HS-5 (cell line): ENCODE data around the gene MYH13.

Experiments used
- DNase-seq: peaks from one replicate; pipeline ENCODE4 v3.0.0-alpha.2; 2012; ENCODE audit warnings: low read depth

The MYH13 gene

GRCh38 chr17:10344816-10345215 lies 28.0 kb downstream of the MYH13 start:
- no peak for DNase-seq

- DNase-seq, result no peak
These were observed 33.8 kb downstream of the MYH13 start for GRCh38 chr17:10339051-10339450.

DNA sequence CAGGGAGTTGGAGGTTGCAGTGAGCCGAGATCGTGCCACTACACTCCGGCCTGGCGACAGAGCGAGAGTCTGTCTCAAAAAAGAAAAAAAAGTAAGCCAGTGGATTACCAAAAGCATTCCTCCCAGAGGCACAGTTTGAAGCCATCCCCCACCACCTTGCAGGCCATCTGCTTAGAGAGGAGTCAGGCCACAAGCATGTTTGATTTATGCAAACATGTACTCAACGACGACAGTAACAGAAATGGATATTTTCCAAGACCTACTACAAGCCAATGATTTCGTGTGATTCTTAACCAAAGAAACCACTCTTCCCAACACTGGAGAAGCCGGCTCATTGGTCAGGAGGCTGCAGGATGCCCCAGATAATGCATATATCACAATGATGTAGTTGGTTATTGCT lies 34.8 kb downstream of the MYH13 start:
- DNase-seq, result peak; percentile 34

DNA sequence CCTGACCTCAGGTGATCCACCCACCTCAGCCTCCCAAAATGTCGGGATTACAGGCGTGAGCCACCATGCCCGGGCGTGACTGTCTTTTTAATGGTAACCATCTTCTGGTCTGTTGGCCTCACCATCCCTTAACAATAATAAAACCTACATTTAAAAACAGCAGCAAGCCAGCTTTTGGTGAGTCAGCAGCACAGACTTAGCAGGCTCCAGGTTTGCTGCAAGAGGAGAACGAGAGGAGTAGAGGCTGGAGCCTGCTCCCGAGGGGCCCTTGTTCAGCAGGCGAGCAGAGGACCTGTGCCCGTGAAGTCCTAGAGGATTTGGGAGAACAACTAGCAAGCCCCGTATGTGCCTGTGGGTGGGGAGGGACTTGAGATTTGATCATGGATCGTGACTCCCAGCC lies 35.7 kb downstream of the MYH13 start:
- no peak for DNase-seq

- DNase-seq, result no peak
These were observed 36.4 kb downstream of the MYH13 start for GRCh38 chr17:10336393-10336792.

- no peak for DNase-seq
These were observed 40.3 kb downstream of the MYH13 start for GRCh38 chr17:10332515-10332914.

DNA sequence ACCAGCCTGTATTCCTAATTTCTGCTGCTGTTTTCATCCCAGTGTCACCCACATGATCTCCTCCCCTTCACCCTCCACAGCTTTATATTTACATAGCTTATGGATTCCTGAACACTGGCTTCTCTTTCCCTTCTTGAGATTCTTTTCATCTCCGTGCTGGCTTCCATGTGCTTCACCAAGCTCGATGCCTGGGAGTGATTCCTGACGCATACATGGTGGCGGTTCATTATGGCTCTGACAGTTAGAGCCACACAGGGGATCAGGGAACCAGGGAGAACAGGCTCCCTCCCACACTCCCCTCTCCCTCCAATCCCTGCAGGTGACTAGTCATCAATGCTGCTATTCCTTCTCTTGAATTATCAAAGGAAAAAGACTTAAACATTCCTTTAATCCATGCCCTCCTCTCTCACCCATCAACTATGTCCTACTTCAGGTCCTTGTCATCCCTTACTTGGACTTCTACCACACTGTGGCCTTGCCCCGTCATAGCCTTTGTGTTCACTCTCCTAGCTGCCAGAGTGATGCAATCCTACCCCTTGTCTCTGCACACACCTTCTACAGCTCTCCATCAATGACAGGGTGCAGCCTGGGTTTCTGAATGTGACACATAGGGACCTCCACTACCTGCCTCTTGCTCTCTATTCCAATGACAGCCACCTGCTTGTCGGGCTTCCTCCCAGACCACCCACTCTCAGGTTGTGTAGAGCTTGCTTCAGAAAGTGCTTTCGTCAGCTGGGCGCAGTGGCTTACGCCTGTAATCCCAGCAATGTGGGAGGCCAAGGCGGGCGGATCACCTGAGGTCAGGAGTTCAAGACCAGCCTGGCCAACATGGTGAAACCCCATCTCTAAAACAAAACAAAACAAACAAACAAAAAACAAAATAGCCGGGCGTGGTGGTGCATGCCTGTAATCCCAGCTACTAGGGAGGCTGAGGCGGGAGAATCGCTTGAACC lies 43.6 kb downstream of the MYH13 start:
- no peak for DNase-seq

DNA sequence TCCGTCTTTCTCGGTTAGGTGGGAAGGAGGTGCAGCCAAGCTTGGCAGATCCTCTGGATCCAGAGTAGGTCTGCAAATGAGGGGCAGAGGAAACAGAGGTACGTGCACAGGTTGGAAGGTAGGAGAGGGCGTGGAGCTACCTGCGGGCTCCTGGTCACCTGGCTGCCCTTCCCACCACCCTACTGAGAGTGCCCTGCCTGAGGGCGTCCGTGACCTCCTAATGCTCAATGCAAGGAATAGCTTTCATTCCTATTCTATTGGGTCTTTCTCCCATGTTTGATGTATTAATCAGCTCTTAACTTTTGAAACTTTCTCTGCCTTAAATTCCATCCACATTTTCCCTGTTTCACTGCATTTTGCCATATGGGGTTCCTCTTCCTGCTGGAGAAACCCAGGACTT lies 44.6 kb downstream of the MYH13 start:
- DNase-seq, result no peak

DNA sequence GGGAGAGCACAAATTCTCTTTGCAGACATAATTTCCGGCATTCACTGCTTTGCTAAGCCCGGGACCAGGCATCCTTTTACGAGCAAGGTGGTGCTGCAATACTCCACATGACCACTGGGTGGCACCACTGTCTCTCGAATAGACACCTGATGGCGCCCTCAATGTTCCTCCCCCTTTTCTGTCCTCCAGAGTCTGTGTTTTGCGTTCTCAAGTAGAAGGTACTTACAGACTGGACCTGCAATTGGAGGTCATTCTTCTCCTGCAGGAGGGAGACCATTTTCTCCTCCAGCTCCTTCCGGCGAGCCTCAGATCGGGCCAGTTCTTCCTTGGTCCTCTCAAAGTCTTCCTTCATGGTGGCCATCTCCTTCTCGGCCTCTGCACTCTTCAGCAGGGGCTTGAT lies 45.2 kb downstream of the MYH13 start:
- peak; percentile 53 for DNase-seq

GRCh38 chr17:10325031-10325695 lies 47.6 kb downstream of the MYH13 start:
- DNase-seq, result no peak

GRCh38 chr17:10323812-10324610 lies 48.8 kb downstream of the MYH13 start:
- DNase-seq, result no peak

DNA sequence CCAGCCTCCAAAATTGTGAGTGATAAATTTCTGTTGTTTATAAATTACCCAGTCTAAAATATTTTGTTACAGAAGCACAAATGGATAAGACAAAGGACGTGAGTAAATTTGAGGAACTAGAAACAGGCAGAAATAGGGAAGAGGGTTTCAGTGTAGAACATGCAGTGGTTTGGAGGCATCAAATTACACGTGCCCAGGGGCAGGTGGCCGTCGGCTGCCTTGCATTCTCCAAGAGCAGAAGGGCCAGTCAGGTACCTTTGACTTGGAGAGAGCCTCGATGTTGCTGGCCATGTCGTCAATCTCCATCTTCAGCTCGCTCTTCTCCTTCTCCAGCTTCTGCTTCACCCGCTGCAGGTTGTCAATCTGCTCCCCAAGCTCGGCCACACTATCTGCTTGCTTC lies 54.3 kb downstream of the MYH13 start:
- DNase-seq, result no peak

DNA sequence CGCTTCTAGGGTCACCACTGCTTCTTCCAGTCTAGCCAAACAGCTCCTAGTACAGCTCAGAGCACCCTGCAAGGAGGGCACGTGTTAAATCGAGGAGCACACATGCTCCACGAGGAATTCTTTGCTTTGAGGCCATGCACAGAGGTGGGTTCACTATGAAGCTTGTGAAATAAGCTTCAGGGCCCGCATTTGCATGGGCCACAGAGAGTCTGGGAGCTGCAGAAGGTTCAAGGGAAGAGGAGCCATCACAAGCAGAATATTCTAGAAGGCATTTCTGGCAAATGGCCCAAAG lies 55.3 kb downstream of the MYH13 start:
- no peak for DNase-seq

- DNase-seq, result peak; percentile 32
These were observed 55.8 kb downstream of the MYH13 start for GRCh38 chr17:10316801-10317542.

- no peak for DNase-seq
These were observed 58.5 kb downstream of the MYH13 start for GRCh38 chr17:10314329-10314728.

DNA sequence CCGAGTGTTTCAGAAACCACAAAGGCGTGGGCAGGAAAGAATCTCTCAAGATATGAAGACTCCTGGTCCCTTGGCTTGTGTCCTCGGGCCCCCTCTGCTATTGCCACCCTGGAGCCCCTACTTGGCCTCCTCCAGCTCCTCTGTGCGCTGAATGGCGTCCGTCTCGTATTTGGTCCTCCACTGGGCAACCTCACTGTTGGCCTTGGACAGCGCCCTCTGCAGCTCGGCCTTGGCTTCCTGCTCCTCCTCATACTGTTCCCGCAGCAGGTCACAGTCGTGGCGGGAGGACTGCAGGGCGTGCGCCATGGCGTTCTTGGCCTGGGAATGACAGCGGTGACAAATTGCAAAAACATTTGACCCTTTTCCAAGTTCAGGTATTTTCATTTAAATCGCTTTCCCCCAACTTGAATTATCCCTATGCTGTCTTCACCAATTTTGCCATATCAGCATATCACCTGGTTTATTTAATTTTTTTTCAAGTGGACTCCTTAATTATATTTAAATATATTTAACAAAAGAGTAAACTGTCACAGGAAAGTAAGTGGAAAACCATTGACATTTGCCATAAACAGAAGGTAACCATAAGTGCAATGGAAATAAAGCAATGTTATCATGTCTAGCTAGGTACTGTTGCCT lies 59.7 kb downstream of the MYH13 start:
- DNase-seq, result no peak

GRCh38 chr17:10311131-10311530 lies 61.7 kb downstream of the MYH13 start:
- no peak for DNase-seq

DNA sequence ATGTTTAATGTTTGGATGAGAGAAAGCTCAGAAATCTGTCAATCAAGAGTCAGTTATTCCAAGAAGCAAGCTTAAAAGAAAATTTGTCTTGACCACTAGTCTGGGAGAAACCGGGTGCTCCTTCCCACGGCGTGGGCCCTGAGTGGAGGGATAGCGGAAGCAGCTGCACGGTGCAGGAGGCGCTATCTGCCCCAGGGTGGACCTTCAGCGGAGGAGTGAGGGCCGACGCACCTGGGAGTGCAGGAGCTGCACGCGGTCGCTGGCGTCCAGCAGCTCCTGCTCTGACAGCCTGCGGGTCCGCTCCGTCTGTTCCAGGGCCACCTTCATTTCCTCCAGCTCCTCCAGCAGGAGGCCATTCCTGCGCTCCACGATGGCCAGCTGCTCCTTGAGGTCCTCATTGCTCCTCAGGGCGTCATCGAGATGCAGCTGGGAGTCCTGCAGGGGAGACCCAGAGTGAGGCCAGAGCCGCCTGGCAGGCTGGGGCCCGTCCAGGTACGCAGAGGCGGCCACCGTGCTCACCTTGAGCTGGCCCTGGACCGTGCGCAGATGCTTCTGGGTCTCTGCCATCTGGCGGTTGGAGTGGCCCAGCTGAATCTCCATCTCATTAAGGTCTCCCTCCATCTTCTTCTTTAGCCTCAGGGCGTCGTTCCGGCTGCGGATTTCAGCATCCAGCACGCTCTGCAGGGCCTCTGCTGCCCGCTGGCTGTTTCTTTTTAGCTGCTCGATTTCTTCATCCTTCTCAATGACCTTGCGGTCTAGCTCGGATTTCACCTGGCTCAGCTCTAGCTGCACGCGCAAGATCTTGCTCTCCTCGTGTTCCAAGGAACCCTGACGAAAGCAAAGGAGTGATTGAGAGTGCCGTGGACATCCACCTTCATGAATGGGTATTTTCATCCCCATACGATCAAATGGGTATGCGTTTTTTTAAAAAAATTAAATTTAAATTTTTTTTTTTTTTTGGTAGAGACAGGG lies 63.5 kb downstream of the MYH13 start:
- DNase-seq, result no peak

- no peak for DNase-seq
These were observed 66.2 kb downstream of the MYH13 start for GRCh38 chr17:10306585-10306984.

DNA sequence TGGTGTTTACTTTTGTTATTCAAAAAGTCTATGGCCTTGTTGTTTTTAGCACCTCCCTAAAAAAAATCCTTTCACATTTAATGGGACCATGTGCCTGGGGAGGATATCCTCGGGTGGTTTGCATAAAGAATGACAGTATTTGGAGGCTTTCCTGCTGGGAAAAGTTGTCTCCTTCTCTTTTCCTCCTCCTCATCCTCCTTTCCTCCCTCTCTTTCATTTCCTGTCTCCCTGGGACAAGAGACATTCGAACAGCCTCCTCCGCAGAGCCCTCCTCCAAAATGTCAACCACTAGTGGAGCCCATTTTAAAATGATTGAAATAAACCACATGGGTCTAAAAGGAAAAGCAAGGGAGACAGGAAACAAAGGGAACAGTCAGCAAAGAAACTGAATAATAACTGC lies 67.4 kb downstream of the MYH13 start:
- no peak for DNase-seq
